PC-3 (cell line): ENCODE results near the gene FBLN1. TPM values are rescaled to one million over a fixed set of nuclear protein-coding genes. Genes with fewer than 3 reads are reported as not detected.

Experiments used
- ATAC-seq: fragments of 200-7000 bp; cut with Tn5 transposase; 2 replicates; pipeline ENCODE4 v1.9.1; 2020; ENCODE audit warnings: mild to moderate bottlenecking, moderate library complexity
- BruUV-seq: library from RNA; stranded (reverse); fragments of 400-500 nt; replicated peaks from 2 replicates; lab custom pipeline; 2021; lab: Mats Ljungman, UMichigan
- CTCF ChIA-PET: fragments of 300-600 bp; sonication (Branson Sonifier 250); formaldehyde crosslinking; loops from one replicate; lab custom pipeline; 2022; ENCODE audit warnings: antibody characterized with exemption; lab: Charles Lee
- POLR2A ChIA-PET: fragments of 300-600 bp; sonication (Branson Sonifier 250); formaldehyde crosslinking; loops from one replicate; lab custom pipeline; 2022; ENCODE audit warnings: antibody characterized with exemption; ENCODE audit not compliant: unreplicated experiment; lab: Charles Lee
- DNase-seq: peaks from one replicate; pipeline ENCODE4 v3.0.0-alpha.2; 2015
- H2AFZ ChIP-seq: fragments of 300-600 bp; sonication (generic); 2 replicates; pipeline ENCODE4 v1.6.0; 2016; ENCODE audit warnings: antibody characterized with exemption, low read length
- H3F3A ChIP-seq: fragments of 300-600 bp; sonication (generic); one replicate; pipeline ENCODE4 v1.6.0; 2017; ENCODE audit warnings: antibody characterized with exemption, low read length, control low read depth, mild to moderate bottlenecking; ENCODE audit not compliant: unreplicated experiment
- H3K27ac ChIP-seq: fragments of 300-600 bp; sonication (generic); 2 replicates; pipeline ENCODE4 v1.5.1; 2016; ENCODE audit warnings: mild to moderate bottlenecking, low read length
- H3K27me3 ChIP-seq: fragments of 300-600 bp; sonication (generic); 2 replicates; pipeline ENCODE4 v1.6.1; 2016; ENCODE audit warnings: low read length, mixed read lengths
- H3K36me3 ChIP-seq: fragments of 300-600 bp; sonication (generic); 2 replicates; pipeline ENCODE4 v1.6.1; 2016; ENCODE audit warnings: low read depth, mixed run types, low read length, mixed read lengths
- H3K4me1 ChIP-seq: fragments of 300-600 bp; sonication (generic); 2 replicates; pipeline ENCODE4 v1.5.1; 2016; ENCODE audit warnings: low read length; ENCODE audit not compliant: insufficient read depth
- H3K4me2 ChIP-seq: fragments of 300-600 bp; sonication (generic); 2 replicates; pipeline ENCODE4 v1.6.0; 2016; ENCODE audit warnings: low read length
- H3K4me3 ChIP-seq: fragments of 300-600 bp; sonication (generic); 2 replicates; pipeline ENCODE4 v1.5.1; 2016; ENCODE audit warnings: mild to moderate bottlenecking, low read length, mixed read lengths
- H3K79me2 ChIP-seq: fragments of 300-600 bp; sonication (generic); 2 replicates; pipeline ENCODE4 v1.6.1; 2017; ENCODE audit warnings: low read length, mixed read lengths
- H3K9ac ChIP-seq: fragments of 300-600 bp; sonication (generic); 2 replicates; pipeline ENCODE4 v1.6.0; 2016; ENCODE audit warnings: mild to moderate bottlenecking, low read length
- H3K9me2 ChIP-seq: fragments of 300-600 bp; sonication (generic); replicated peaks from 2 replicates; pipeline ENCODE4 v1.6.1; 2016; ENCODE audit warnings: mixed run types, low read length, mixed read lengths
- H3K9me3 ChIP-seq: fragments of 300-600 bp; sonication (generic); 2 replicates; pipeline ENCODE4 v1.6.1; 2016; ENCODE audit warnings: low read length, mixed read lengths
- H4K20me1 ChIP-seq: fragments of 300-600 bp; sonication (generic); 2 replicates; pipeline ENCODE4 v1.6.1; 2016; ENCODE audit warnings: low read length, mixed read lengths
- EZH2 ChIP-seq: fragments of 300-600 bp; sonication (generic); IDR thresholded peaks from one replicate; pipeline ENCODE4 v1.6.1; 2017; ENCODE audit warnings: antibody characterized with exemption, mild to moderate bottlenecking, low read length; ENCODE audit not compliant: unreplicated experiment
- EZH2phosphoT487 ChIP-seq: fragments of 300-600 bp; sonication (generic); IDR thresholded peaks from 2 replicates; pipeline ENCODE4 v1.6.1; 2018; ENCODE audit warnings: mild to moderate bottlenecking, antibody characterized with exemption, low read length, borderline replicate concordance
- intact Hi-C: fragments of 100-400 bp; cut with micrococcal nuclease; formaldehyde crosslinking; loops from 2 replicates; pipeline ENCODE4 v1.9.0; 2023
- total RNA-seq: library from RNA; depleted of rRNA; stranded (reverse); fragments of >200 nt; gene quantifications from 2 replicates; pipeline ENCODE4 v1.2.3, GENCODE V29; 2014
- TF ChIP-seq, protein P1 (sequence below): fragments of 300-600 bp; sonication (generic); conservative IDR thresholded peaks from 2 replicates; pipeline ENCODE4 v1.5.1; 2017; ENCODE audit warnings: antibody characterized with exemption, low read depth, mild to moderate bottlenecking, low read length

FBLN1 gene
- total RNA-seq, 1 experiment from 2014 or later: 13.4 TPM

DNA sequence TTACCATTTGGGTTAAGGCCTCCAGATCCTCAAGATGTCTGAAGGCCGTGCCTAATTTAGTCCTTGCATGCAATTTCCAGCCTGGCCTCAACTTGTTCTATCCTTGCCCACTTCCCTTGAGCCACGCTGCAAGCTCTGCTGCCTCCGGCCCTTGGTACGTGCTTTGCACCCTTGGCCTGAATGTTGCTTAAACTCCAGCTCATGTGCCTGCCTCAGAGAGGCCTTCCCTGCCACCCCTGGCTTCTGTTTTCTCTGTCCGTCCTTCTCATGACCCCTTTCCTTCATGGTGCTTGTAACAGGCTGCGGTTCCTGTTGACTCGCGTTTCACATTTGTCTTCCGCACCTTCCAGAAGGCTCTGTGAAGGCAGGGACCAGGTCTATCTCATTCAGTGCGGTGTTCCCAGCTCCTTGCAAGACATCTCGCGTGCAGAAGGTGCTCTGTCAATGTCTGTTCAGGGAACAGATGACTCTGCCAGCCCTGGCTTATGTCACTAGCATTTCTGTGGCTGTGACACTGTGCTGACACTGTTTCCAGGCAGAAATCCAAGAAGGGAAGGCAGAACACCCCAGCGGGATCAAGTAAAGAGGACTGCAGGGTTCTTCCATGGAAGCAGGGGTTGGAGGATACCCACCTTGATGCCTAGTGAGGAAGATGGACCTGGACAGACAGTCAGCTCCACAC is 61.8 kb downstream of the FBLN1 start:
- Histone ChIP-seq H3K4me1 (no peaks in the 10 kb centered on the region), H3K9ac (no peak overlapping the region), H3K4me2 (no peak overlapping the region), H3K9me3 (no peaks in the 10 kb centered on the region), H3K27ac (no peak overlapping the region), H3K4me3 (no peak overlapping the region), H3K27me3 (no peaks in the 10 kb centered on the region), H4K20me1 (no peaks in the 10 kb centered on the region), H3F3A (no peaks in the 10 kb centered on the region), H3K79me2 (no peaks in the 10 kb centered on the region), H3K9me2 (no peaks in the 10 kb centered on the region), H2AFZ (no peak overlapping the region), H3K36me3 (no peaks in the 10 kb centered on the region)
- ATAC-seq: no peak
- POLR2A ChIA-PET: no interaction called here
- intact Hi-C loops: no loop called here
- no TSS peak for BruUV-seq
- DNase-seq: no peak
- TF ChIP-seq, protein P1, sequence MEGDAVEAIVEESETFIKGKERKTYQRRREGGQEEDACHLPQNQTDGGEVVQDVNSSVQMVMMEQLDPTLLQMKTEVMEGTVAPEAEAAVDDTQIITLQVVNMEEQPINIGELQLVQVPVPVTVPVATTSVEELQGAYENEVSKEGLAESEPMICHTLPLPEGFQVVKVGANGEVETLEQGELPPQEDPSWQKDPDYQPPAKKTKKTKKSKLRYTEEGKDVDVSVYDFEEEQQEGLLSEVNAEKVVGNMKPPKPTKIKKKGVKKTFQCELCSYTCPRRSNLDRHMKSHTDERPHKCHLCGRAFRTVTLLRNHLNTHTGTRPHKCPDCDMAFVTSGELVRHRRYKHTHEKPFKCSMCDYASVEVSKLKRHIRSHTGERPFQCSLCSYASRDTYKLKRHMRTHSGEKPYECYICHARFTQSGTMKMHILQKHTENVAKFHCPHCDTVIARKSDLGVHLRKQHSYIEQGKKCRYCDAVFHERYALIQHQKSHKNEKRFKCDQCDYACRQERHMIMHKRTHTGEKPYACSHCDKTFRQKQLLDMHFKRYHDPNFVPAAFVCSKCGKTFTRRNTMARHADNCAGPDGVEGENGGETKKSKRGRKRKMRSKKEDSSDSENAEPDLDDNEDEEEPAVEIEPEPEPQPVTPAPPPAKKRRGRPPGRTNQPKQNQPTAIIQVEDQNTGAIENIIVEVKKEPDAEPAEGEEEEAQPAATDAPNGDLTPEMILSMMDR: no peak
- no peak for TF ChIP-seq EZH2
- TF ChIP-seq EZH2phosphoT487: no peak
- CTCF ChIA-PET: no interaction called here

GRCh38 chr22:45565171-45565570 is 62.5 kb downstream of the FBLN1 start:
- Histone ChIP-seq H3K9me2 (no peaks in the 10 kb centered on the region), H3K4me1 (no peaks in the 10 kb centered on the region), H3K4me3 (no peak overlapping the region), H3K27ac (no peak overlapping the region), H3K9ac (no peak overlapping the region), H3K4me2 (no peak overlapping the region), H3K27me3 (no peaks in the 10 kb centered on the region), H2AFZ (no peak overlapping the region), H3K9me3 (no peaks in the 10 kb centered on the region), H3K79me2 (no peaks in the 10 kb centered on the region), H3F3A (no peaks in the 10 kb centered on the region), H3K36me3 (no peaks in the 10 kb centered on the region), H4K20me1 (no peaks in the 10 kb centered on the region)
- CTCF ChIA-PET: no interaction called here
- POLR2A ChIA-PET: no interaction called here
- no TSS peak for BruUV-seq
- intact Hi-C loops: no loop called here
- ATAC-seq: no peak
- no peak for TF ChIP-seq EZH2phosphoT487
- TF ChIP-seq, protein P1: no peak
- no peak for TF ChIP-seq EZH2
- DNase-seq: no peak

- no peak overlapping the region for H3K4me2 ChIP-seq
- no peak overlapping the region for H3K4me3 ChIP-seq
- no peak for ATAC-seq
- H3K9me3 ChIP-seq: no peaks in the 10 kb centered on the region
- intact Hi-C loops: no loop called here
- TF ChIP-seq EZH2 (no peak), EZH2phosphoT487 (no peak)
- TF ChIP-seq, protein P1: no peak
- no peaks in the 10 kb centered on the region for H3K79me2 ChIP-seq
- no peaks in the 10 kb centered on the region for H3F3A ChIP-seq
- H3K9ac ChIP-seq: no peak overlapping the region
- no peak for DNase-seq
- ChIA-PET POLR2A (no interaction called here), CTCF (no interaction called here)
- H3K4me1 ChIP-seq: no peaks in the 10 kb centered on the region
- no peaks in the 10 kb centered on the region for H4K20me1 ChIP-seq
- no peak overlapping the region for H3K27ac ChIP-seq
- no peaks in the 10 kb centered on the region for H3K36me3 ChIP-seq
- H3K9me2 ChIP-seq: no peaks in the 10 kb centered on the region
- no peak overlapping the region for H2AFZ ChIP-seq
- no TSS peak for BruUV-seq
- no peaks in the 10 kb centered on the region for H3K27me3 ChIP-seq
Observed at GRCh38 chr22:45565973-45566372, 63.3 kb downstream of the FBLN1 start.
